ENCODE data around the gene ZFP36L2.

Gene ZFP36L2

GRCh38 chr2:43250015-43250414, 23.6 kb upstream of the ZFP36L2 start:
- Histone ChIP-seq H3K27ac (replicated peaks) (no peak overlapping the region), H3K4me3 (replicated peaks; ENCODE audit: insufficient read depth, low read length) (no peak overlapping the region), H3K27me3 (ENCODE audit: insufficient read depth, poor library complexity, severe bottlenecking) (no peaks in the 10 kb centered on the region)
- no peak for DNase-seq (ENCODE audit: low read depth in 1 of 2, low spot score in 1 of 2)
- TF ChIP-seq SPI1 (IDR thresholded peaks at IDR 0.05; ENCODE audit: borderline replicate concordance, low read depth) (no peak), CTCF (IDR thresholded peaks at IDR 0.05; ENCODE audit: insufficient read depth, low read length) (no peak), GABPA (IDR thresholded peaks at IDR 0.05; ENCODE audit: low read depth) (no peak), POLR2AphosphoS5 (IDR thresholded peaks at IDR 0.05; ENCODE audit: low read depth) (no peak), REST (IDR thresholded peaks at IDR 0.05; ENCODE audit: insufficient replicate concordance, low read depth) (no peak)

- no peaks in the 10 kb centered on the region for H3K27me3 ChIP-seq (ENCODE audit: insufficient read depth, poor library complexity, severe bottlenecking)
- H3K4me3 ChIP-seq (replicated peaks; ENCODE audit: insufficient read depth, low read length), result no peak overlapping the region
- no peak overlapping the region for H3K27ac ChIP-seq (replicated peaks)
- no peak for DNase-seq (ENCODE audit: low read depth in 1 of 2, low spot score in 1 of 2)
- TF ChIP-seq SPI1 (IDR thresholded peaks at IDR 0.05; ENCODE audit: borderline replicate concordance, low read depth) (no peak), REST (IDR thresholded peaks at IDR 0.05; ENCODE audit: insufficient replicate concordance, low read depth) (no peak), GABPA (IDR thresholded peaks at IDR 0.05; ENCODE audit: low read depth) (no peak), POLR2AphosphoS5 (IDR thresholded peaks at IDR 0.05; ENCODE audit: low read depth) (no peak), CTCF (IDR thresholded peaks at IDR 0.05; ENCODE audit: insufficient read depth, low read length) (no peak)
Observed at GRCh38 chr2:43248621-43249020, 22.2 kb upstream of the ZFP36L2 start.

- no peak for TF ChIP-seq CTCF (IDR thresholded peaks at IDR 0.05; ENCODE audit: insufficient read depth, low read length)
- TF ChIP-seq GABPA (IDR thresholded peaks at IDR 0.05; ENCODE audit: low read depth), result no peak
- H3K27ac ChIP-seq (replicated peaks), result no peak overlapping the region
- H3K4me3 ChIP-seq (replicated peaks; ENCODE audit: insufficient read depth, low read length), result no peak overlapping the region
- no peak for DNase-seq (ENCODE audit: low read depth in 1 of 2, low spot score in 1 of 2)
- no peaks in the 10 kb centered on the region for H3K27me3 ChIP-seq (ENCODE audit: insufficient read depth, poor library complexity, severe bottlenecking)
Observed at GRCh38 chr2:43246641-43247040, 20.2 kb upstream of the ZFP36L2 start.

GRCh38 chr2:43241558-43241957, 15.2 kb upstream of the ZFP36L2 start:
- Histone ChIP-seq H3K27me3 (ENCODE audit: insufficient read depth, poor library complexity, severe bottlenecking) (no peaks in the 10 kb centered on the region), H3K27ac (replicated peaks) (no peak overlapping the region), H3K4me3 (replicated peaks; ENCODE audit: insufficient read depth, low read length) (no peak overlapping the region)
- TF ChIP-seq SPI1 (IDR thresholded peaks at IDR 0.05; ENCODE audit: borderline replicate concordance, low read depth) (no peak), POLR2AphosphoS5 (IDR thresholded peaks at IDR 0.05; ENCODE audit: low read depth) (no peak), CTCF (IDR thresholded peaks at IDR 0.05; ENCODE audit: insufficient read depth, low read length) (no peak), GABPA (IDR thresholded peaks at IDR 0.05; ENCODE audit: low read depth) (no peak), REST (IDR thresholded peaks at IDR 0.05; ENCODE audit: insufficient replicate concordance, low read depth) (no peak)
- no peak for DNase-seq (ENCODE audit: low read depth in 1 of 2, low spot score in 1 of 2)
